B cell (primary cell): Measurements from ENCODE around the gene OSBPL1A. TPM values are rescaled to one million over a fixed set of nuclear protein-coding genes. Genes with fewer than 3 reads are reported as not detected.

Experiments
- ATAC-seq: fragments of 200-7000 bp; cut with Tn5 transposase; one replicate; pipeline ENCODE4 v1.10.0; 2021; ENCODE audit warnings: low read depth, mild to moderate bottlenecking, moderate number of reproducible peaks, moderate library complexity
- CTCF ChIA-PET: fragments of 350-600 bp; sonication (Branson Sonifier 250); formaldehyde crosslinking; loops from one replicate; lab custom pipeline; 2021; ENCODE audit warnings: antibody characterized with exemption, inconsistent platforms; lab: Charles Lee
- POLR2A ChIA-PET: fragments of 350-600 bp; sonication (Branson Sonifier 250); formaldehyde crosslinking; loops from one replicate; lab custom pipeline; 2021; ENCODE audit warnings: antibody characterized with exemption; lab: Charles Lee
- DNase-seq: peaks from one replicate; pipeline ENCODE4 v3.0.0; 2013
- H2AFZ ChIP-seq: 2 replicates; pipeline ENCODE4 v1.6.1; 2012; ENCODE audit warnings: mild to moderate bottlenecking, low read depth, low read length; ENCODE audit not compliant: insufficient read depth, poor library complexity, severe bottlenecking
- H3K27ac ChIP-seq, 2 donors: 1 replicate in 1 of 2; 2 replicates in 1 of 2; pipeline ENCODE4 v1.5.1; 2012 to 2013; ENCODE audit warnings: low read length in 2 of 2, mild to moderate bottlenecking in 2 of 2, moderate library complexity in 1 of 2
- H3K27me3 ChIP-seq, 4 experiments: fragments of 200-600 bp in 1 of 4; sonication (generic) in 1 of 4; replicated peaks in 1 of 4; 1 replicate in 2 of 4; 2 replicates in 2 of 4; pipeline versions ENCODE4 v1.6.1 to v1.7.0; 2013 to 2016; ENCODE audit warnings: low read length in 3 of 4, mild to moderate bottlenecking in 2 of 4, mixed read lengths in 1 of 4, moderate library complexity in 1 of 4; ENCODE audit not compliant: insufficient read depth in 4 of 4, control insufficient read depth in 3 of 4; ENCODE audit errors: control extremely low read depth in 1 of 4
- H3K36me3 ChIP-seq, 2 experiments: replicated peaks in 1 of 2; 1 replicate in 1 of 2; 2 replicates in 1 of 2; pipeline versions ENCODE4 v1.6.1 to v1.7.1; 2013; ENCODE audit warnings: low read length in 1 of 2; ENCODE audit not compliant: insufficient read depth in 2 of 2, control insufficient read depth in 1 of 2; ENCODE audit errors: control extremely low read depth in 1 of 2, extremely low read depth in 1 of 2
- H3K4me1 ChIP-seq, 2 donors: fragments of 200-600 bp in 1 of 2; sonication (generic) in 1 of 2; 1 replicate in 1 of 2; 2 replicates in 1 of 2; pipeline versions ENCODE4 v1.5.1 to v1.6.1; 2013 to 2017; ENCODE audit warnings: low read length in 2 of 2; ENCODE audit not compliant: control insufficient read depth in 2 of 2, insufficient read depth in 2 of 2
- H3K4me2 ChIP-seq: replicated peaks from 2 replicates; pipeline ENCODE3; 2012; ENCODE audit warnings: mild to moderate bottlenecking, low read depth, low read length; ENCODE audit not compliant: poor library complexity, severe bottlenecking
- H3K4me3 ChIP-seq, 5 experiments: fragments of 200-600 bp in 1 of 5; sonication (generic) in 1 of 5; 1 replicate in 3 of 5; 2 replicates in 2 of 5; pipeline versions ENCODE4 v1.5.1 to v1.7.0; 2011 to 2016; ENCODE audit warnings: low read length in 4 of 5, mild to moderate bottlenecking in 4 of 5, low read depth in 2 of 5, control low read depth in 1 of 5, moderate library complexity in 1 of 5; ENCODE audit not compliant: insufficient read depth in 1 of 5; ENCODE audit errors: control extremely low read depth in 1 of 5, extremely low read depth in 1 of 5
- H3K79me2 ChIP-seq: fragments of 200-600 bp; sonication (generic); one replicate; pipeline ENCODE4 v1.6.0; 2016; ENCODE audit warnings: low read length; ENCODE audit not compliant: control insufficient read depth, insufficient read depth
- H3K9ac ChIP-seq: fragments of 200-600 bp; sonication (generic); 2 replicates; pipeline ENCODE4 v1.6.1; 2017; ENCODE audit warnings: mild to moderate bottlenecking, low read length, moderate library complexity
- H3K9me3 ChIP-seq, 3 donors: one replicate each; pipeline versions ENCODE4 v1.6.1 to v1.7.1; 2013; ENCODE audit warnings: low read length in 2 of 3; ENCODE audit not compliant: control insufficient read depth in 2 of 3, insufficient read depth in 1 of 3; ENCODE audit errors: control extremely low read depth in 1 of 3
- H4K20me1 ChIP-seq: 2 replicates; pipeline ENCODE4 v1.6.0; 2012; ENCODE audit warnings: mild to moderate bottlenecking, low read length; ENCODE audit not compliant: insufficient read depth, control insufficient read depth, poor library complexity, severe bottlenecking
- H3K27ac Mint-ChIP-seq: one replicate; pipeline ENCODE4 v1.8.0; 2021; ENCODE audit warnings: mixed read lengths
- H3K27me3 Mint-ChIP-seq: one replicate; pipeline ENCODE4 v1.8.0; 2021; ENCODE audit warnings: mixed read lengths
- H3K4me1 Mint-ChIP-seq: one replicate; pipeline ENCODE4 v1.8.0; 2021; ENCODE audit warnings: mixed read lengths
- H3K4me3 Mint-ChIP-seq: one replicate; pipeline ENCODE4 v1.8.0; 2021; ENCODE audit warnings: mixed read lengths
- H3K9me3 Mint-ChIP-seq: one replicate; pipeline ENCODE4 v1.8.0; 2022; ENCODE audit warnings: mixed read lengths; ENCODE audit not compliant: insufficient read depth
- EZH2 ChIP-seq: IDR thresholded peaks from 2 replicates; pipeline ENCODE4 v1.6.1; 2012; ENCODE audit warnings: borderline replicate concordance, low read depth, mild to moderate bottlenecking, moderate library complexity, low read length; ENCODE audit not compliant: insufficient read depth, poor library complexity, severe bottlenecking
- WGBS: methylation state at CpG from one replicate; pipeline ENCODE4 v1.1.5; 2013; ENCODE audit warnings: missing lambda C conversion rate; ENCODE audit not compliant: insufficient coverage; 5-methylcytosine and 5-hydroxymethylcytosine counted together
- intact Hi-C: fragments of 100-400 bp; cut with micrococcal nuclease; formaldehyde crosslinking; loops from one replicate; pipeline ENCODE4 v1.10.0; 2022
- polyA plus RNA-seq: library from polyadenylated mRNA; depleted of rRNA; stranded (reverse); fragments of >200 nt; gene quantifications from 2 replicates; pipeline ENCODE4 v1.2.3, GENCODE V29; 2012
- total RNA-seq, 2 donors: library from RNA; stranded (reverse); fragments of 120-200 nt in 1 of 2; gene quantifications; 1 replicate in 1 of 2; 2 replicates in 1 of 2; pipeline versions ENCODE4 v1.2.3 to v1.2.4, GENCODE V29; 2013 to 2022
- TF ChIP-seq, protein P1 (sequence below): fragments of 200-600 bp; IDR thresholded peaks from one replicate; pipeline ENCODE4 v1.8.0; 2022; ENCODE audit warnings: antibody characterized with exemption, mild to moderate bottlenecking

The OSBPL1A gene
- total and polyA plus RNA-seq, 2 donors (not counting 1 experiment from before 2014, with no cell fraction given), result 0.57 to 0.86 TPM

DNA sequence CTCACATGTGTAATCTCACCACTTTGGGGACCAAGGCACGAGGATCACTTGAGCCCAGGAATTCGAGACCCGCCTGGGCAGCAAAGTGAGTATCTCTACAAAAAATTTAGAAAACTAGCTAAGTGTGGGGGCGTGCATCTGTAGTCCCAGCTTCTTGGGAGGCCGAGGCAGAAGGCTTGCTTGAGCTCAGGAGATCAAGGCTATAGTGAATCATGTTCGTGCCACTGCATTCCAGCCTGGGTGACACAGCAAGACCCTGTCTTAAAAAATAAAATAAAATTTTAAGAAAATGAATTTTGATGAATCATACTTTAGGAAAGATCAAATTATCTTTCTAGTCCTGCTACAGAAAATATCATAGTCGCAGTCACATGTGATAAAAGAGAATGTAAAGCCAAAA, 211.8 kb downstream of the OSBPL1A start:
- WGBS, result 98% methylated on average over 5 of the region's 7 CpGs
- peaks cover 5% of the 10 kb centered on the region for H3K27me3 Mint-ChIP-seq
- Histone ChIP-seq H3K36me3 (no peaks in the 10 kb centered on the region), H4K20me1 (no peaks in the 10 kb centered on the region), H3K9me3 (no peaks in the 10 kb centered on the region), H3K27me3 (peaks cover 0 to 3% (median 0%) of the 10 kb centered on the region in 4 experiments), H3K4me2 (no peak overlapping the region), H3K4me3 (no peak overlapping the region), H3K4me1 (peaks cover 11 to 14% of the 10 kb centered on the region in 2 donors), H3K79me2 (no peaks in the 10 kb centered on the region), H2AFZ (no peak overlapping the region), H3K9ac (no peak overlapping the region), H3K27ac (no peak overlapping the region)
- H3K9me3 Mint-ChIP-seq, result no peaks in the 10 kb centered on the region
- no peak overlapping the region for H3K4me3 Mint-ChIP-seq
- POLR2A ChIA-PET, result no interaction called here
- intact Hi-C loops, result no loop called here
- DNase-seq (no peak), ATAC-seq (no peak)
- TF ChIP-seq, protein P1, sequence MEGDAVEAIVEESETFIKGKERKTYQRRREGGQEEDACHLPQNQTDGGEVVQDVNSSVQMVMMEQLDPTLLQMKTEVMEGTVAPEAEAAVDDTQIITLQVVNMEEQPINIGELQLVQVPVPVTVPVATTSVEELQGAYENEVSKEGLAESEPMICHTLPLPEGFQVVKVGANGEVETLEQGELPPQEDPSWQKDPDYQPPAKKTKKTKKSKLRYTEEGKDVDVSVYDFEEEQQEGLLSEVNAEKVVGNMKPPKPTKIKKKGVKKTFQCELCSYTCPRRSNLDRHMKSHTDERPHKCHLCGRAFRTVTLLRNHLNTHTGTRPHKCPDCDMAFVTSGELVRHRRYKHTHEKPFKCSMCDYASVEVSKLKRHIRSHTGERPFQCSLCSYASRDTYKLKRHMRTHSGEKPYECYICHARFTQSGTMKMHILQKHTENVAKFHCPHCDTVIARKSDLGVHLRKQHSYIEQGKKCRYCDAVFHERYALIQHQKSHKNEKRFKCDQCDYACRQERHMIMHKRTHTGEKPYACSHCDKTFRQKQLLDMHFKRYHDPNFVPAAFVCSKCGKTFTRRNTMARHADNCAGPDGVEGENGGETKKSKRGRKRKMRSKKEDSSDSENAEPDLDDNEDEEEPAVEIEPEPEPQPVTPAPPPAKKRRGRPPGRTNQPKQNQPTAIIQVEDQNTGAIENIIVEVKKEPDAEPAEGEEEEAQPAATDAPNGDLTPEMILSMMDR, result no peak
- TF ChIP-seq EZH2, result no peak
- CTCF ChIA-PET, result interaction anchor here (1.1 kb wide), 1 partner anchor 9 kb away, joined by 3 read pairs; no protein-coding TSS in a partner anchor
- H3K27ac Mint-ChIP-seq, result no peak overlapping the region
- H3K4me1 Mint-ChIP-seq, result peaks cover 23% of the 10 kb centered on the region

DNA sequence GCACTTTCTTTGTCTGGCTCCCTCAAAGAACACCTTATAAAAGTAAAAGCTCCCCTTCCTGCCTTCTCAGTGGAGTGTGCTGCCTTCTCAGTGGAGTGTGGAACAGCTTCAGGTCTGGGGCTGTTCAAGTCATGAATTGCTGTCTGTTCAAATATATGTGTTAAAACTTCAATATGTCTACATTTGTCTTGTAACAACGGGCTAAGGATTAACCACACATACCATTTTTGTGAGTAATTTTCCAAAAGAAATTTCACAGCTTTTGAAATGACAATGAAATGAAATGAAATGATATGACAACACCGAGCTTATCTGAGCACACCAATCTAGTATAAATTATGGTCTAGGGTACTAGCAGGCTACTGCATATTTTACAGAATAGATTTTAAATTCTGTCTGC, 215.8 kb downstream of the OSBPL1A start:
- DNase-seq (no peak), ATAC-seq (no peak)
- CTCF ChIA-PET, result no interaction called here
- Histone ChIP-seq H3K4me1 (peaks cover 13 to 16% of the 10 kb centered on the region in 2 donors), H3K4me3 (no peak overlapping the region), H2AFZ (no peak overlapping the region), H4K20me1 (no peaks in the 10 kb centered on the region), H3K9me3 (no peaks in the 10 kb centered on the region), H3K9ac (no peak overlapping the region), H3K4me2 (no peak overlapping the region), H3K36me3 (no peaks in the 10 kb centered on the region), H3K27ac (no peak overlapping the region), H3K27me3 (no peaks in the 10 kb centered on the region), H3K79me2 (no peaks in the 10 kb centered on the region)
- TF ChIP-seq, protein P1, result no peak
- TF ChIP-seq EZH2, result no peak
- WGBS, result no CpG with 5 or more reads among the region's 2 CpGs
- POLR2A ChIA-PET, result no interaction called here
- H3K27ac Mint-ChIP-seq, result no peak overlapping the region
- no peak overlapping the region for H3K4me3 Mint-ChIP-seq
- H3K9me3 Mint-ChIP-seq, result no peaks in the 10 kb centered on the region
- peaks cover 16% of the 10 kb centered on the region for H3K4me1 Mint-ChIP-seq
- intact Hi-C loops, result no loop called here
- H3K27me3 Mint-ChIP-seq, result no peaks in the 10 kb centered on the region
